ENCODE measurements around the gene ARRDC3. TPM values are rescaled to one million over a fixed set of nuclear protein-coding genes. Genes with fewer than 3 reads are reported as not detected.

Gene ARRDC3
- total and polyA plus RNA-seq, 2 experiments from 2014 or later, result 11.9 to 16.5 TPM

DNA sequence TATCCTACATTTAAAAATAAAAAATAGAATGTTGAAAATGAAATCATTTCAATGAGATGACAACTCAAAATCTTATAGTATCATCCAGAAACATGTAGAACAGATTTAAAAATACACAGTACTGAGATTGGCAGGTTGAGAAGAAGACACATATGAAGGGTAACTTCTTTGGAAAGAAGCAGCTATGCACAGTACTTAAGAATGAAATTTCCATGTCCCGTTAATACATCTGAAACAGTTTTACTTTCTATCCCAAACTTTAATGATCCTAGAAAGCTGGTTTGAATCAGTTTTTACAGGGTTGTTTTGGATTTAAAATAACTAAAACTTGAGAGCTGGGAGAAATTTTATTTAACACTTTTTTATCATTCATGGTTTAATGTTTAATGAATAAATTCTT is 36.0 kb upstream of the ARRDC3 start:
- Mint-ChIP-seq H3K27me3 (ENCODE audit: insufficient read depth, low read depth, poor library complexity) (peaks cover 2% of the 10 kb centered on the region), H3K4me1 (peaks cover 17% of the 10 kb centered on the region), H3K27ac (no peak overlapping the region), H3K9me3 (no peaks in the 10 kb centered on the region), H3K36me3 (ENCODE audit: low read depth) (no peaks in the 10 kb centered on the region), H3K4me3 (no peak overlapping the region)
- Histone ChIP-seq H3K9me2 (ENCODE audit: insufficient read depth) (no peaks in the 10 kb centered on the region), H3F3A (replicated peaks; ENCODE audit: low read depth) (no peaks in the 10 kb centered on the region), H3K36me3 (ENCODE audit: insufficient read depth) (no peaks in the 10 kb centered on the region), H3K79me2 (replicated peaks; ENCODE audit: insufficient read depth) (no peaks in the 10 kb centered on the region), H3K4me2 (no peak overlapping the region), H3K27ac (ENCODE audit: low read depth) (no peak overlapping the region), H2AFZ (no peak overlapping the region), H3K4me1 (ENCODE audit: insufficient read depth) (peaks cover 12% of the 10 kb centered on the region), H3K4me3 (no peak overlapping the region), H4K20me1 (replicated peaks; ENCODE audit: insufficient read depth) (no peaks in the 10 kb centered on the region), H3K27me3 (ENCODE audit: insufficient read depth) (no peaks in the 10 kb centered on the region)
- TF ChIP-seq, protein P1, sequence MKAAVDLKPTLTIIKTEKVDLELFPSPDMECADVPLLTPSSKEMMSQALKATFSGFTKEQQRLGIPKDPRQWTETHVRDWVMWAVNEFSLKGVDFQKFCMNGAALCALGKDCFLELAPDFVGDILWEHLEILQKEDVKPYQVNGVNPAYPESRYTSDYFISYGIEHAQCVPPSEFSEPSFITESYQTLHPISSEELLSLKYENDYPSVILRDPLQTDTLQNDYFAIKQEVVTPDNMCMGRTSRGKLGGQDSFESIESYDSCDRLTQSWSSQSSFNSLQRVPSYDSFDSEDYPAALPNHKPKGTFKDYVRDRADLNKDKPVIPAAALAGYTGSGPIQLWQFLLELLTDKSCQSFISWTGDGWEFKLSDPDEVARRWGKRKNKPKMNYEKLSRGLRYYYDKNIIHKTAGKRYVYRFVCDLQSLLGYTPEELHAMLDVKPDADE (IDR thresholded peaks at IDR 0.05), result no peak
- TF ChIP-seq, protein P2, sequence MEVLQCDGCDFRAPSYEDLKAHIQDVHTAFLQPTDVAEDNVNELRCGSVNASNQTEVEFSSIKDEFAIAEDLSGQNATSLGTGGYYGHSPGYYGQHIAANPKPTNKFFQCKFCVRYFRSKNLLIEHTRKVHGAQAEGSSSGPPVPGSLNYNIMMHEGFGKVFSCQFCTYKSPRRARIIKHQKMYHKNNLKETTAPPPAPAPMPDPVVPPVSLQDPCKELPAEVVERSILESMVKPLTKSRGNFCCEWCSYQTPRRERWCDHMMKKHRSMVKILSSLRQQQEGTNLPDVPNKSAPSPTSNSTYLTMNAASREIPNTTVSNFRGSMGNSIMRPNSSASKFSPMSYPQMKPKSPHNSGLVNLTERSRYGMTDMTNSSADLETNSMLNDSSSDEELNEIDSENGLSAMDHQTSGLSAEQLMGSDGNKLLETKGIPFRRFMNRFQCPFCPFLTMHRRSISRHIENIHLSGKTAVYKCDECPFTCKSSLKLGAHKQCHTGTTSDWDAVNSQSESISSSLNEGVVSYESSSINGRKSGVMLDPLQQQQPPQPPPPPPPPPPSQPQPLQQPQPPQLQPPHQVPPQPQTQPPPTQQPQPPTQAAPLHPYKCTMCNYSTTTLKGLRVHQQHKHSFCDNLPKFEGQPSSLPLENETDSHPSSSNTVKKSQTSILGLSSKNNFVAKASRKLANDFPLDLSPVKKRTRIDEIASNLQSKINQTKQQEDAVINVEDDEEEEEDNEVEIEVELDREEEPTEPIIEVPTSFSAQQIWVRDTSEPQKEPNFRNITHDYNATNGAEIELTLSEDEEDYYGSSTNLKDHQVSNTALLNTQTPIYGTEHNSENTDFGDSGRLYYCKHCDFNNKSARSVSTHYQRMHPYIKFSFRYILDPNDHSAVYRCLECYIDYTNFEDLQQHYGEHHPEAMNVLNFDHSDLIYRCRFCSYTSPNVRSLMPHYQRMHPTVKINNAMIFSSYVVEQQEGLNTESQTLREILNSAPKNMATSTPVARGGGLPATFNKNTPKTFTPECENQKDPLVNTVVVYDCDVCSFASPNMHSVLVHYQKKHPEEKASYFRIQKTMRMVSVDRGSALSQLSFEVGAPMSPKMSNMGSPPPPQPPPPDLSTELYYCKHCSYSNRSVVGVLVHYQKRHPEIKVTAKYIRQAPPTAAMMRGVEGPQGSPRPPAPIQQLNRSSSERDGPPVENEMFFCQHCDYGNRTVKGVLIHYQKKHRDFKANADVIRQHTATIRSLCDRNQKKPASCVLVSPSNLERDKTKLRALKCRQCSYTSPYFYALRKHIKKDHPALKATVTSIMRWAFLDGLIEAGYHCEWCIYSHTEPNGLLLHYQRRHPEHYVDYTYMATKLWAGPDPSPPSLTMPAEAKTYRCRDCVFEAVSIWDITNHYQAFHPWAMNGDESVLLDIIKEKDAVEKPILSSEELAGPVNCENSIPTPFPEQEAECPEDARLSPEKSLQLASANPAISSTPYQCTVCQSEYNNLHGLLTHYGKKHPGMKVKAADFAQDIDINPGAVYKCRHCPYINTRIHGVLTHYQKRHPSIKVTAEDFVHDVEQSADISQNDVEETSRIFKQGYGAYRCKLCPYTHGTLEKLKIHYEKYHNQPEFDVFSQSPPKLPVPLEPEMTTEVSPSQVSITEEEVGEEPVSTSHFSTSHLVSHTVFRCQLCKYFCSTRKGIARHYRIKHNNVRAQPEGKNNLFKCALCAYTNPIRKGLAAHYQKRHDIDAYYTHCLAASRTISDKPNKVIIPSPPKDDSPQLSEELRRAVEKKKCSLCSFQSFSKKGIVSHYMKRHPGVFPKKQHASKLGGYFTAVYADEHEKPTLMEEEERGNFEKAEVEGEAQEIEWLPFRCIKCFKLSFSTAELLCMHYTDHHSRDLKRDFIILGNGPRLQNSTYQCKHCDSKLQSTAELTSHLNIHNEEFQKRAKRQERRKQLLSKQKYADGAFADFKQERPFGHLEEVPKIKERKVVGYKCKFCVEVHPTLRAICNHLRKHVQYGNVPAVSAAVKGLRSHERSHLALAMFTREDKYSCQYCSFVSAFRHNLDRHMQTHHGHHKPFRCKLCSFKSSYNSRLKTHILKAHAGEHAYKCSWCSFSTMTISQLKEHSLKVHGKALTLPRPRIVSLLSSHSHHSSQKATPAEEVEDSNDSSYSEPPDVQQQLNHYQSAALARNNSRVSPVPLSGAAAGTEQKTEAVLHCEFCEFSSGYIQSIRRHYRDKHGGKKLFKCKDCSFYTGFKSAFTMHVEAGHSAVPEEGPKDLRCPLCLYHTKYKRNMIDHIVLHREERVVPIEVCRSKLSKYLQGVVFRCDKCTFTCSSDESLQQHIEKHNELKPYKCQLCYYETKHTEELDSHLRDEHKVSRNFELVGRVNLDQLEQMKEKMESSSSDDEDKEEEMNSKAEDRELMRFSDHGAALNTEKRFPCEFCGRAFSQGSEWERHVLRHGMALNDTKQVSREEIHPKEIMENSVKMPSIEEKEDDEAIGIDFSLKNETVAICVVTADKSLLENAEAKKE (CRISPR knock-in tag; IDR thresholded peaks at IDR 0.05), result no peak
- TF ChIP-seq NANOG (IDR thresholded peaks at IDR 0.05; ENCODE audit: borderline replicate concordance) (no peak), EZH2phosphoT487 (IDR thresholded peaks at IDR 0.05; ENCODE audit: unreplicated experiment) (no peak), REST (IDR thresholded peaks at IDR 0.05; ENCODE audit: unreplicated experiment) (no peak), POLR2AphosphoS5 (IDR thresholded peaks at IDR 0.05; ENCODE audit: low read depth) (no peak), EZH2 (IDR thresholded peaks at IDR 0.05; ENCODE audit: low read depth, unreplicated experiment) (no peak), CREB1 (CRISPR knock-in tag; IDR thresholded peaks at IDR 0.05; ENCODE audit: low read depth) (no peak), ZNF331 (CRISPR knock-in tag; IDR thresholded peaks at IDR 0.05; ENCODE audit: low read depth) (no peak)
- TF ChIP-seq, protein P3, sequence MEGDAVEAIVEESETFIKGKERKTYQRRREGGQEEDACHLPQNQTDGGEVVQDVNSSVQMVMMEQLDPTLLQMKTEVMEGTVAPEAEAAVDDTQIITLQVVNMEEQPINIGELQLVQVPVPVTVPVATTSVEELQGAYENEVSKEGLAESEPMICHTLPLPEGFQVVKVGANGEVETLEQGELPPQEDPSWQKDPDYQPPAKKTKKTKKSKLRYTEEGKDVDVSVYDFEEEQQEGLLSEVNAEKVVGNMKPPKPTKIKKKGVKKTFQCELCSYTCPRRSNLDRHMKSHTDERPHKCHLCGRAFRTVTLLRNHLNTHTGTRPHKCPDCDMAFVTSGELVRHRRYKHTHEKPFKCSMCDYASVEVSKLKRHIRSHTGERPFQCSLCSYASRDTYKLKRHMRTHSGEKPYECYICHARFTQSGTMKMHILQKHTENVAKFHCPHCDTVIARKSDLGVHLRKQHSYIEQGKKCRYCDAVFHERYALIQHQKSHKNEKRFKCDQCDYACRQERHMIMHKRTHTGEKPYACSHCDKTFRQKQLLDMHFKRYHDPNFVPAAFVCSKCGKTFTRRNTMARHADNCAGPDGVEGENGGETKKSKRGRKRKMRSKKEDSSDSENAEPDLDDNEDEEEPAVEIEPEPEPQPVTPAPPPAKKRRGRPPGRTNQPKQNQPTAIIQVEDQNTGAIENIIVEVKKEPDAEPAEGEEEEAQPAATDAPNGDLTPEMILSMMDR (conservative IDR thresholded peaks at IDR 0.05; ENCODE audit: low read depth in 2 of 2), result no peak
- ATAC-seq (no peak), DNase-seq (ENCODE audit: low spot score) (no peak)
